GM15510 (cell line): Measurements from ENCODE around the gene INAFM2.

ENCODE experiments used
- POLR2A ChIP-seq: IDR thresholded peaks from 3 replicates; pipeline ENCODE4 v1.6.1; 2011; ENCODE audit warnings: borderline replicate concordance; ENCODE audit not compliant: insufficient read length; ENCODE audit errors: extremely low read depth

Gene INAFM2

DNA sequence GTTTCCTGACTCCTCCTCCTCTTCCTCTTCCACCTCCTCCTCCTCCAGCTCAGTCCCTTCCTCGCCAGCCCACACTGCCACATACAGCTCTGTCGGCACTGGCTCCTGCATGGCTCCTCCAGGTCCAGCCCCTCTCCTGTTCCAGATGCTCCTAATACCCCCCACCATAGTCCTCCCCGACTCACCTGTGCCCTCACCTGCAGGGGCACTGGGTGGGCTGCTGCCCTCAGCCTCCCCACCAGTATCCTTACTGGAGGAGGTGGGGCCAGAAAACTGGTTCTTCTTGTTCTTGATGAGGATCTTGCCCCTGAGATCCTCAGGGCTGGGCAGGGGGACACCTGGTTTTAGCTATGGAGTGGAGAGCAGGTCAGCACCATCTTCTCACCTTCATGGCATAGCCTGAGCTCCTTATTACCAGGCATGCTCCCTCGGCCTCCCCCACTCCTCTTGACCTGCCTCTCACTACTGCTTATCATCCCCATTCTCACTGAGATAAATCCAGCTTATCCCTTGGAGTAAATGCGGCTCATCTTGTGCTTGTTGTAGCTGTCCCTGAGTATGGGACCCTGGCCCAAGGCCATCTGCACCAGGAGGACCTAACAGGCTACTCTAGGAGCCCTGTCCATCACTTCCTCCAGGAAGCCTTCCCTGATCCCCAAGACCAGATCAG is 26.8 kb upstream of the INAFM2 start:
- TF ChIP-seq POLR2A: no peak

DNA sequence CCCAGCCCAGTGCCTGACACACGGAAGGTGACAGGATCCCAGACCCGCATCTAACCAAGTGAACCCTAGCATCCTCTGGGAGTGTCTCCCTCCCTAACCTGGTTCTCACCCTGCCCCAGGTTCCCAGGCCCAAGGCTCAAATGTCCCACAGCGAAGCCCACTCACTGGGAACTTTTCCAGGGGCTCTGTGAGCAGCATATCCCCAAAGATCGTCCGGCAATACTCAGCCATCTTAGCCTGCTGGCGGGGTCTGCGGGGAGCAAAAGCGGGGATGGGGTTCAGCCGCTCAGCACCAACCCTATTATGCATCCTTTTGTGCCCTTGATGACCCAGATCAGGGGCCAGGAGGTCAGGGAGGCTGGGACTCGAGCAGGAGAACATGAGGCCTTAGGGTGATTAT is 26.1 kb upstream of the INAFM2 start:
- TF ChIP-seq POLR2A: no peak

DNA sequence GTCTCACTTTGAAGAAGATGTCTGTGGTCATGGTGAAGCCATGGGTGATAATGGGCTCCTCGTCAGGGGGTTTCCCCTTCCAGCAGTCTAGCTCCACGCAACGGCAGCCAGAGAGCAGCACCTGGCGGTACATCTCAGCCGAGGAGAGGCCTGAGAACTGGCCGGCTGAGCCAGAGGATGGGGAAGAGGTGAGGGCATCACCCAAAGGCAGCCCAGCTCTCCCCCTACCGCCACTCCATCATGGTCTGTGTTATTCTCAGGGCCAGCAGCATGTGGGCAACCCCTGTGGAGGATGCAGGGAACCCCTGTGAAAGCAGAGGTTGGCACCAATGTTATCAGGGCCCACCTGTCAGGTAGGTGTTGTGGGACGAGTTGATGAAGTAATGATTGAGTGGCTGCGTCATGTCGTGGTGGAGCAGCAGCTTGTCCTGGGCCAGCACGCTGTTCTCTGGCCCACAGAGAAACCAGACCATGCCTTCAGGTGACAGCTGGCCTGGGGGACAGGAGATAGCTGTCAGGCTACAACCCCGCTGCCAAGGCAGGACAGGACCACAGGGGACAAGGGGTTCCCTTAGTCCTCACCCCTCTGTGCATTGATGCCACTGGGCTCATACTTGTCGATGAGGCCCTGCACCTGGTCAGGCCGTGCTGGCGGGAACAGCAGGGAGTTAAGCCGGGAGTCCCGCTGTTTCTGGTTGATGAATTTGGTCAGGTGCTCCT is 25.1 kb upstream of the INAFM2 start:
- no peak for TF ChIP-seq POLR2A

DNA sequence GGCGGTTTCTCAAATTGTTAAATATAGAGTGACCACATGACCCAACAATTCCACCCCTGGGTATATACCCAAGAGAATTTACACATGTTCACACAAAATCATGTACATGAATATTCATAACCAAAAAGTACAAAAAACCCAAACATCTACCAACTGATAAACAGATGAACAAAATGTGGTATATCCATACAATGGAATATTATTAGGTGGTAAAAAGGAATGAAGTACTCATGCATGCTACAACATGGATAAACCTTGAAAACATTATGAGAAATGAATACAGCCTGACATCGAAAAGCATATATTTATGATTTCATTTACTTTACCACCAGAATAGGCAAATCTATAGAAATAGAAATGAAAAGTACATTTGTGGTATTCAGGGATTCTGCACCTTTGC is 23.1 kb upstream of the INAFM2 start:
- TF ChIP-seq POLR2A: no peak

DNA sequence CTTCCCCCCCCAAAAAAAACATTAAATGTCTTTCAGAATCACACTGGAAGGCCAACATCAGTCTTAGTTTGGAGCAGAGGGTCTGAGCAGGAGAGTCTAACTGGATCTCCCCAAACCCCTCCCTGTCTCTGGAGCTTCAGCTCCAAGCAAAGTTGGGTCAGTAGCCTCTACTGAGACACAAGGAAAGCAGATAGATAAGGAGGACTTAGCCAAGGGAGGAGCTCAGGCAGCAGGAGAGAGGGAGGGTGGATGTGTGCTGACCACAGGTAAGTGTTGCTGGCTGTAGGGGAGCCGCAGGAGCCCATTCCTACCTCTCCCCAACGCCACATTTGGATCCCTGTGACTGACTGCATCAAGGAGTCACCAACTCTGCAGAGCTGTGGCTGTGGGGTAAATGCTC is 22.7 kb upstream of the INAFM2 start:
- TF ChIP-seq POLR2A: no peak

DNA sequence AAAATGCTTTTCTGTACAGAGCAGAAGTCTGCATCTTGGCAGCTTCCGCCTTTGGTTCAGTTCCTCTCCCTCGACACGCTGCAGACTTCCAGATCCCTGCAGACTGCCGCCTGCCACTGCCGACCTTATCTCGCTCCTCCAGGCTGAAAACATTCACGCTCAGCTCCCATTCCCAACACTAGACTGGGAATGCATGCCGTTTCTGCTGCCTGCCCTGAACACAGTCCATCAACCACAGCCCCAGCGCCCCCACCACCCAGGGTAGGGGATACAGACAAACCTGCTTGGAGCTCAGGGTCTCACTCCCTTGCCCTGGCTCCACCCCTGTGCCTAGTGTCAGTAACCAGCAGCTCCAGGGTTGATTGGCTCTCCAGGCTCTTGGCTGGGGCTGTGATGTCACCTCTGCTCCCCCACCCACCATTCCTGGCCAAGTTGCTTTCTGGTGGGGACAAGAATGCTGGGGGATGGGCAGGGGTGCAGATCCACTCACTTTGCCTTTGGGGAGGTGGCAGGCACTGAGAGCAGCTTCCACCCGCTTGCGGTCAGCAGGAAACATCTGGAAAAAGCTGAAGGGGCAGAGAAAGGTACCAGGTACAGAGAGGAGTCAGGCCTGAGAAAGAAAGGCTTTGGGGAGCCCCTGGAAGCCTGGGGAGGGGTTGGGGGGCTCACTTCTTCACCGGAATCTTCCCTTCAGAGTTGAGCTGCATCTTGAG is 21.9 kb upstream of the INAFM2 start:
- TF ChIP-seq POLR2A: no peak

DNA sequence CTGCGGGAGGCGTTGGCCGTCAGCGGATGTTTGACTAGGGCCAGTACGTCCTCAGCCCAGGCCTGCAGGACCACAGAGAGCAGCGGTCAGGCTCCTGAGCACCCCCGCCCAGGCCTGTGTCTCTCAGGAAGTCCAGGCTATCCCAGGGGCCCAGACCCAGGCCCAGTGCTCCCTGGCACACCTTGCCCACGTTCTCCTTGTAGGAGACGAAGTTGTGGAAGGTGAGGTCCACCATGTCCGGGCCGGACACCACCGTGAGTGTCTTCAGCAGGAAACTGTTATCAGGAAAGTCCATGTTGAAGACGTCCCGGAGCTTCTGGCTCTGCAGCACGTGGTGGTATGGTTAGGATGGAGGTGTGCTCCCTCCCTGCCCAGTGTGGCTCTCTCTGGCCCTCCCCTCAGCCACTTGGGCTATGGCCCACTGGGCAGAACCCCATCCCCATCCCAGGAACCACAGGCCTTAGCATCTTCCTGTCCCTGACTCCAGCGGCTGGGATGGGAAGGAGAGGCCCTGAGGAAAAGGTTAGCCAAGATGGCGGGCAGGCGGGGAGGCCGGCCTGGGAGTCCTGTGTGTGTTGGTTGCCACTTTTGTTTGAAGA is 21.1 kb upstream of the INAFM2 start:
- TF ChIP-seq POLR2A: no peak

DNA sequence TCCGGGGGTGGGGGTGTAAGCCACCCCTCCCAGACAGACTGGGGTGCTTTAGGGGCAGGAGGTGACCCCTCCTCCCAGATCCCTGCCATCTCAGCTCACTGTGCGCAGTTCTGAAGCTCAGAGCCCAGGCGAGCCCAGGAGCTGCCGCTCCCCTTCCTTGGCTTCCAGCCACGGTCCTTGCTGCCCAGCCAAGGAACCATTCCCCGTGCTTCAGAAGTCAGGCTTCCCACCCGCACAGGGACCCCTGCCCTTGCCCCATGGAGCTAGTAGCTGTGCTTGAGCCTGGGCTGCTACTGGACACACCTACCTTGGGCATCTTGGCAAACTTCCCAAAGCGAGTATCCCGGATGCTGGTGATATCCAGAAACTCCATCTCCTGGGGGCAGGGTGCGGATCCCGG is 20.5 kb upstream of the INAFM2 start:
- TF ChIP-seq POLR2A: no peak

DNA sequence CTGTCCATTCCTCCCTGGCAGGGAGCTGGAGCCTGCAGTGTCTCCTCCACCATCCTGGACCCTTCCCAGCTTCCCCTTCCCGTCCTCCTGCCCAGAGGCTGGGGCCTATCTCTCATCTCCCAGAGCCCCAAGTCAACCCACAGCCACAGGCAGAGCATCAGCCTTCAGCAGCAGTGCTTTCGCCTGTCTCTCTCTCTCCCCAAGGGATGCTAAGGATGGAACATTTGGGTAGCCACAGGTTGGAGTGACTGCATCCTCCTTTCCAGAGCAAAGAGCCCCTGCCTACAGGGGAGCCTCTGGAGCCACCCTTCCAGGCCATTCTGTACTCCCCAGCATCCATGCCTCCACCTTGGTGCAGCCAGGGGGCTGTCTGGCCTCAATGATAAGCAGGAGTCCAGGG is 19.9 kb upstream of the INAFM2 start:
- TF ChIP-seq POLR2A: no peak

DNA sequence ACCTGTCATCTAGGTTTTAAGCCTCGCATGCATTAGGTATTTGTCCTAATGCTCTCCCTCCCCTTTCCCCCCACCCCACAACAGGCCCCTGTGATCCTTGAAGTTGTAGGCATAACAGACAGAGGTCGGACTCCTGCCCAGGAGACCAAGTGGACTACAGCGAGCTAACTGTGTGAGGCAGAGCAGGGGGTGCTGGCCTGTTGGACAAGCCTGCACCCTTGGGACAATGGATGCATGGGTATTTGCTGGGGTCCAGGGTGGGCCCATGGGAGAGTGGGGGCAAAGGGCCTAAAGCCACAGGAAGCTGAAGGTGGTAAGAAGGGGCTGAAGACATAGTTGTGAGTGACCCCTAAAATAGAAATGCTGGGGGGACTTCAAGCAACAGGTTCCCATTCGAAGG is 18.2 kb upstream of the INAFM2 start:
- no peak for TF ChIP-seq POLR2A

DNA sequence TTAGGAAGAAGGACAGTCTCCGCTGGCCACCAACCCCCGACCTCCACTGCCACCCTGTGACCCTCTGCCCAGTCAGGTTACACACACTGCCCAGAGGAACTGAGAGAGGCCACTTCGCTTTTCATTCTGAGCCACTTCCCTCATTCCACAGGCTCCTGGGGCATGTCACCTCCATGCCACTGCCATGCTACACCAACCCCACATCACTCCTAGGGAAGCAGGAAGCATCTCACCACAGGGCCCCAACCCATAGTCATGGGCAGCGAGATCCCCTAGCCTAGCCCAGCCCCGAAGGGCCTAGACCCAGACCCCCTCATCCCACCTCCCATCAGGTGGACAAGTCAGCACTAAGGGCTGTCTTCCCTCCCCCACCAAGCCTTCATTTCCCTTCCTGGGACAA is 17.1 kb upstream of the INAFM2 start:
- no peak for TF ChIP-seq POLR2A

DNA sequence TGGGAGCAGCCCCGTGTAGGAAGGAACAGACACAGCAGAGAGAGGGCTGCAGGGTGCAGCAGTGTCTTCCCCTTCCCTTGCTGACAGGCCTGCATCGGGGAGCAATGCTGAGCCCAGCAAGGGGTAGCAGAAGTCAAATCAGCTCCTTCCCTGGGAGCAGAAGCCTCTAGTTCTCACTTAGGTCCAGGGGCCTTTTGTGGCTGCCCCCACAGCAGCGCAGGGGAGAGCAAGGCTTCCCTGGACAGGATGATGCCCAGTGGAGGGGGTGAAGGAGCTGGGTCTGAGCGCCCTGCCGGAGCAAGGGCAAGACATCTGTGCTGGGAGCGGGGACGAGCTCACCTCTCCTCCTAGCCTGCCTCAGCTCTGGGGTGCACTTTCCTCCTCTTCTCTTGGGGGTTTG is 16.6 kb upstream of the INAFM2 start:
- TF ChIP-seq POLR2A: no peak

DNA sequence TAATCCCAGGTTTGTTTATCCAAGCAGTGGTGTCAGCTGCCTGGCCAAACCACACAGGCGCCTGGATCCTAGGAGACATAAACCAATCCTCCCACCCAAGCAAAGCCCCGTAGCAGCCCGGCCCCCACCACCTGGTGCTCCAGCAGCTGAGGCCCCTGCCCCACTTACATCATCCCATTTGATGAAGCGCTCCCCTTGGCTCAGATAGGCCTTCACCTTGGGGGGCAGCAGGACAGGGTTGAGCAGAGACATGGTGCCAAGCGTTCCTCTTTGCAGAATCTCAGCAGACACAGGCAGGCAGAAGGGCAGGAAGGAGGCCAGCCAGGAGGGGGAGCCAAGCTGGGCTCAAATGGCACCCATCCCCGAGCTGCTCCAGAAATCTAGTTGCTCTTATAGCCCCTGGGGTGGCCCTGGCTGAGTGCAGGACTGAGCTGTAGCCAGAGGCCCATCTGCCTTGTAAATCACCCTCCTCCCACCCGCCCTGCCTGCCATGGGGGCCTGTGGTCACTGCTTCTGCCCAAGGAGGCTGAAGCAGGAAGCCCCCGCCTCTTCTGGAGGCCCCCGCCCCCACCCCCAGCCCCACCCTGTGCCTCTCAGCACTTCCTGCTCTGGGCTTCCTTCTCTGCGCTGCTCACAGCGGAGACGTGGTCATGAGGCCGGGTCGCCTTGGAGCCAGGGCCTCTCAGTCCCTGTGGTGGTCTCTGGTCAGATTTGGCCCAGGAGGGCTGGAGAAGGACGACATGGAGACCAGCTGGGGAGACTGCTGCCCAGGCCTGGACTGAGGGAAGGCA is 15.9 kb upstream of the INAFM2 start, which contains the start of gene PLCB2:
PLCB2 (minus strand) TSS at position 515 of the 791 bp plus-strand sequence; CDS start at position 252, 263 bp downstream.
- peak; percentile 77 for TF ChIP-seq POLR2A

DNA sequence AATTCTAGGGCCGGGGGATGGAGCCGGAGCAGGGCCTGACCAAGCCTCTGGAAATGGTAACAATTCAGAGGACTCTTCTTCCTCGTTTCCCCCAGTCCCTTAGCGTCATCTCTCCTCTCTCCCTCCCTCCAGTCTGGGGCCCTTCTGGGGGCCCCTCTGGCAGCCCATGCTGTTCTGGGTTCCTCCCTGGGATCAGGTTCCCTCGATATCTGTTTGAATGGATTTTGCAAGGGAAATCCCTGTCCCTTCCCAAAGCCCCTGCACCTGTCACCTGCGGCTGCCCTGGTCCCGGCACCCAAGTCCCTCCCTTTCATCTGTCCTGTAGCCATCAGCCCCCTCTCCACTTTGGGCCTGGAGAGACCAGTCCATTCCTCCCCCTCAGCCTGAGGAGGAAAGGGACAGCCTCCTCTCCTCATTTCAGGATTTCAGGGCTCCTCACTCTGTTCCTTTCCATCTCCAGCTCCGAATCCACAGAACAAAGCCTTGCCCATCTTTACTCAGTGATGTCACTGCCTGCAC is 14.1 kb upstream of the INAFM2 start:
- no peak for TF ChIP-seq POLR2A

DNA sequence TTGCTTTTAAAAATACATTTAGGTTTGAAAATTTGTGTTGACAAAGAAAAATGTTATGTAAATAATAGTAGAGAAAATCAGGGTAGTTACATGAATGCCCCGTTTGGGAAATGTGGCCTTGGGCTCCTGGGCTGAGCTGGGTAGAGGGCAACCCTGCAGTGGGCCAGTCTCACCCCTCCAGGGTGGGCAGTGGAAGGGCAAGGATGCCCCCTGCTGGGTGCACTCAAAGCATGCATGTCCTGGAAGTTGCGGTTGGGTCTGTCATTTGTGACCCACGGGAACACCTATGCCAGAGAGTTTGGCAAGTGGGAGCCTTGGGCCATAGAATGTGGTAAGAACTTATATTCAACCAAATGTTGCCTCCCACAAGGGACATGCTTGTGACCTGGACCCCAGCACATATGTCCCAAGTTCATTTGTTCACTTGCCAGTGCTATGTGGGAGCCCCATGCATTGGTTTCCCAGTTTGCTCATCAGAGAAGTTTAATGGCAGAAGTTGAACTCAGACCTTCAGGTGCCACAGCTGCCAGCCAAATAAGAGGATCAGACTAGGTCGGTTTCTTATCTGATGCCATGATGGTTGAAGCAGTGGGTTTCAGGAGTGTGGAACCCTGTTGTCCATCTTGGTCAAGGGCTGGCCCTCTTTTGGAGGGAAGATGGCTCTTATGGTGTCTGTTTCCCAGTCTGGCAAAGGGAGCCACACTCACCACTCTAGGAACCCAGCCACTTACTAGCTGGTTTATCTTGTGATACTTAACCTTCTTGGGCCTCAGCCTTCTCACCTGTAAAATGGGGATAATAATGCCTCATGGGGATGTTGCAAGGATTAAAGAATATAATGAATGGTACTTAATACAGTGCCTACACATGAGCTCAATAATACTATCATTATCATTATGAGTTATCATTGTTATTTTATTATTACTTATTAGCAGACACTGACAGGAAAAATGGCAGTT is 13.2 kb upstream of the INAFM2 start:
- no peak for TF ChIP-seq POLR2A
